ENCODE data around the gene HDAC10.
A peak's percentile ranks its signal among the peaks of the same experiment; 100 is the strongest.

HDAC10 gene

DNA sequence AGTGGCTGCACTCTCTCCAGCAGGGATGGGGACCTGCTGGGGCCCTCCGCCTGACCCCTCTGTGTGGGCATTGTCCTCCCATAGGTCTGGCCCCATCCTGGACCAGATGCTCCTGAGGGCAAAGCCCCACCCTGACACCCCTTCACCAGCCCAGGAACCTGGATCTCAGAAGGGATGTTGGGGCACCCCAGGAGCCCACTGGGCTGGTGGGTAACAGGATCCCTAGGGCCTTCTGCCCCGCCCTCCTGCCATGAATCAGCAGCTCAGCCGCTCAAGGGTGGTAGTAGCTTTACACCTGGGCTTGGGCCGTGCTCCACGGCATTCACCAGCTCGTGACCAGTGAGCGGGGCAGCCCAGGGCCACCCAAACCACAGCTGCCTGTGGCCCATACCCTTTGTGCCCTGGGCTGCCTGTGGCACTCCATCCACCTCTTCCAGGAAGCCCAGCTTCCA is 11.4 kb upstream of the HDAC10 start:
- Mint-ChIP-seq H3K27me3 (peaks cover 14% of the 10 kb centered on the region), H3K4me3 (peak overlapping the region; percentile 73), H3K27ac (ENCODE audit: low read depth) (no peak overlapping the region), H3K4me1 (peaks cover 5% of the 10 kb centered on the region), H3K9me3 (no peaks in the 10 kb centered on the region), H3K36me3 (ENCODE audit: insufficient read depth) (peaks cover 4% of the 10 kb centered on the region)
- DNase-seq (ENCODE audit: low spot score in 2 of 2) (no peak), ATAC-seq (replicated peaks; ENCODE audit: extremely low read depth, poor library complexity, severe bottlenecking) (no peak)

DNA sequence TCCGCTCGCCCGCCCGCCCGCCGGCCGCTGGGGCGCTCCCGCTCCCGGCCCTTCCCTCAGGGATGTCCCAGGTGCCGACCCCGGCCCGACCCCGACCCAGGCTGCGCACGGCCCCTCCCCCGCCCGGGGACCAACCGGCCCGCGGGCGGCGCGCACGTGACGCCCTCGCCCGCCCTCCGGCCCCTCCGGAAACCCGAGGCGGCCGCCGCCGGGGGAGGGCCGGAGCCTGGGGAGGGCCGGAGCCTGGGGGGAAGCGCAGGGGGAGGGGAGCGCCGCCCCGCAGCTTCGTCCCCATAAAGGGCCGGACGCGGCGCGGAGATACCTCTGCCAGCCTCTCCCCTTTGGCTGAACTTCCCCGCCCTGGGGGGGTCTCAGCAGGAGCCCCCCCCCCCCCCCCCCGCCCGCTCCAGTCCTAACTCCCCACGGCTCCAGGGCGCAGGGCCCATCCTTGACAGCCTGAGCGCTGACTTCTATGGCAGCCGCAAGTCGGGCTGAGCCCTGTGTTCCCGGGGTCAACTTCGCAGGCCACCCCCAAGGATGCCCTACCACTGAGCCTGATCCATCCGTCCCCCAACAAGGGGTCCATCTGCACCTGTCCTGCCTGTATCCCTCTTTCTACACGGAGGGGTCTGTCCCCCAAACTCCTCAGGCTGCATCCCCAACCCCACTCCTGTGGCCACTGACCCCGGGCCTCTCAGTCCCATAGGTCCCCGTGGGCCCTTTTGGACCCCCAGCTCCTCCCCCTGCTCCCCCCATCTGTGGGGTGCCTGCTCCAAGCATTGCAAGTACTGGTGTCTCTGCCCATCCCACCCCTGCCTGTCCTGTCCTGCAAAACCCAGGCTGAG is 10.8 kb upstream of the HDAC10 start, which contains the start of gene MAPK12:
TSS of gene MAPK12 (minus strand) at position 69 of the 845 bp plus-strand sequence. CDS start 174 bp downstream, outside the sequence.
- H3K27me3 Mint-ChIP-seq, result peaks cover 14% of the 10 kb centered on the region
- DNase-seq (ENCODE audit: low spot score in 2 of 2), result no peak
- ATAC-seq (replicated peaks; ENCODE audit: extremely low read depth, poor library complexity, severe bottlenecking), result no peak

DNA sequence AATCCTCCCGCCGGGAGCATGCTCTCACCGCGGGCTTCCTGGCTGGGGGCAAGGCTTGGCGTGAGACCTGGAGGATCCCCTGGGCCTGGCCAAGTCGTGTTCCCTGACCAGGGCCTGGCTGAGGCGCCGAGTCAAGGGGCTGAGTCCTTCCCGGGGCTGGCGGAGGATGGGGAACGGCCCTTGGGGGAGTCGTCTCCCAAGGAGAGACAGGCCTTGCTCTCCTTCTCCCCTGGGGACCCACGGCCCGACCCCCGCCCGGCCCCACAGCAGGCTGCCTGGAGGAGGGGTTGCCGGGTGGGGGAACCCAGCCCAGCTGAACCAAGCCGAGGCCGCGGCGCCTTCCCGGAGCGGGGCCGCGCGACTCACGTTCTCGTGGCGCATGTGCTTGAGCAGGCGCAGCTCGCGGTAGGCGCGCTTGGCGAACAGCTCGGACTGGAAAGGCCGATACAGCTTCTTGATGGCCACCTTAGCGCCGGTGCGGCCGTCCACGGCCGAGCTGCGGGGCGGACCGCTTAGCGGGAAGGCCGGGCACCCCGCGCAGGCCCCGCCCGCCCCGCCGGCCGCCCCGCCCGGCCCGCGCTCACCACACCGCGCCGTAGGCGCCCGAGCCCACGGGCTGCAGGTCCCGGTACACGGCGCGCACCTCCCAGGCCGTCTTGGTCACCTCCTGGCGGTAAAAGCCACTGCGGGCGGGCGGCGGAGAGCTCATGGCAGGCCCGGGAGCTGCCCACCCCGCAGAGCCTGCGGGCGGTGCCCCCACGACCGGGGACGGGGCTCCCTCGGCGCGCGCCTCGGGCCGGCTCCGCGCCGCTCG is 9.9 kb upstream of the HDAC10 start:
- H3K9me3 Mint-ChIP-seq, result no peaks in the 10 kb centered on the region
- H3K27me3 Mint-ChIP-seq, result peaks cover 14% of the 10 kb centered on the region
- peak; percentile 29 for ATAC-seq (replicated peaks; ENCODE audit: extremely low read depth, poor library complexity, severe bottlenecking)

More for the DNA sequence above, 10.8 kb upstream of the HDAC10 start, which contains the start of gene MAPK12:
- H3K9me3 Mint-ChIP-seq, result no peaks in the 10 kb centered on the region
- H3K4me1 Mint-ChIP-seq, result peaks cover 5% of the 10 kb centered on the region
- H3K27ac Mint-ChIP-seq (ENCODE audit: low read depth), result no peak within 1 kb of the TSS
- peak within 1 kb of the TSS; percentile 73 for H3K4me3 Mint-ChIP-seq
- H3K36me3 Mint-ChIP-seq (ENCODE audit: insufficient read depth), result peaks cover 4% of the 10 kb centered on the region

DNA sequence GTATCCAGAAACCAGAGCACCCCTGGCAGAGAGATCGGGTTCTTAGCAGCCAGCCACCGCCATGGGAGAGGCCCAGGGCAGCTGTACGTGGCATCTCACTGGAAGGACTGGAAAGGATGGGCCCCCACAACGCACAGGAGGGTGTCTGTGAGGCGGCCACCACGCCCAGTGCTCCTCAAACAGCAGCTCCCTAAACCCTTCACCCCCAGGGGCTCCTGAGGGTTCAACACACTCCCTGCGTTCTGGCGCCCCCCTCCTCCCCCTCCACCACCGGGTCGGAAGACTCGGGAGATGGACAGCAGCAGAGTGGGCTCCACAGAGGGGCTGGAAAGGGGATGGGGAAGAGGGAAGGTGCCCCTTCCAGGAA is 9.4 kb upstream of the HDAC10 start:
- H3K36me3 Mint-ChIP-seq (ENCODE audit: insufficient read depth), result peaks cover 4% of the 10 kb centered on the region
- ATAC-seq (replicated peaks; ENCODE audit: extremely low read depth, poor library complexity, severe bottlenecking), result no peak
- H3K9me3 Mint-ChIP-seq, result no peaks in the 10 kb centered on the region
- H3K4me3 Mint-ChIP-seq, result no peak overlapping the region
- H3K4me1 Mint-ChIP-seq, result peaks cover 5% of the 10 kb centered on the region
- DNase-seq (ENCODE audit: low spot score in 2 of 2), result no peak
- peaks cover 14% of the 10 kb centered on the region for H3K27me3 Mint-ChIP-seq
- no peak overlapping the region for H3K27ac Mint-ChIP-seq (ENCODE audit: low read depth)

More for the DNA sequence above, 9.9 kb upstream of the HDAC10 start:
- peaks cover 5% of the 10 kb centered on the region for H3K4me1 Mint-ChIP-seq
- no peak for DNase-seq (ENCODE audit: low spot score in 2 of 2)
- H3K4me3 Mint-ChIP-seq, result no peak overlapping the region
- H3K36me3 Mint-ChIP-seq (ENCODE audit: insufficient read depth), result peaks cover 4% of the 10 kb centered on the region
- no peak overlapping the region for H3K27ac Mint-ChIP-seq (ENCODE audit: low read depth)

DNA sequence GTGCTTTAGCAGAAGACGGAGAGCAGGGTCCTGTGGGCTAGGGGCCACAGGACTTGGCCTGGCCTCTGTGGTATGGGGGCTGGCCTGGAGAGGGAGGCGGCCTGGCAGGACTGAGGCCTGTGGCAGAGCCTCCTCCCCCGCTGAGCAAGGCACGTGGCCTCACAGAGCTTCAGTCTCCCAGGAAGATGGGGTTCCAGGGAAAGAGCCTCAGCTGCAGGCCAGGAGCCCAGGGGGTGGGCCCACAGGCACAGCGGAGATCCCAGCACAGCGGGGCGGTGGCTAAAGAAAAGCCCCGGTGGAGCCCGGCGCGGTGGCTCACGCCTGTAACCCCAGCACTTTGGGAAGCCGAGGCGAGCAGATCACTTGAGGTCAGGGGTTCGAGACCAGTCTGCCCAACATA is 8.2 kb upstream of the HDAC10 start:
- Mint-ChIP-seq H3K27me3 (peaks cover 14% of the 10 kb centered on the region), H3K27ac (ENCODE audit: low read depth) (no peak overlapping the region), H3K36me3 (ENCODE audit: insufficient read depth) (peaks cover 7% of the 10 kb centered on the region), H3K4me1 (peaks cover 5% of the 10 kb centered on the region), H3K4me3 (peak overlapping the region; percentile 38), H3K9me3 (no peaks in the 10 kb centered on the region)
- DNase-seq (ENCODE audit: low spot score in 2 of 2) (no peak), ATAC-seq (replicated peaks; ENCODE audit: extremely low read depth, poor library complexity, severe bottlenecking) (no peak)

DNA sequence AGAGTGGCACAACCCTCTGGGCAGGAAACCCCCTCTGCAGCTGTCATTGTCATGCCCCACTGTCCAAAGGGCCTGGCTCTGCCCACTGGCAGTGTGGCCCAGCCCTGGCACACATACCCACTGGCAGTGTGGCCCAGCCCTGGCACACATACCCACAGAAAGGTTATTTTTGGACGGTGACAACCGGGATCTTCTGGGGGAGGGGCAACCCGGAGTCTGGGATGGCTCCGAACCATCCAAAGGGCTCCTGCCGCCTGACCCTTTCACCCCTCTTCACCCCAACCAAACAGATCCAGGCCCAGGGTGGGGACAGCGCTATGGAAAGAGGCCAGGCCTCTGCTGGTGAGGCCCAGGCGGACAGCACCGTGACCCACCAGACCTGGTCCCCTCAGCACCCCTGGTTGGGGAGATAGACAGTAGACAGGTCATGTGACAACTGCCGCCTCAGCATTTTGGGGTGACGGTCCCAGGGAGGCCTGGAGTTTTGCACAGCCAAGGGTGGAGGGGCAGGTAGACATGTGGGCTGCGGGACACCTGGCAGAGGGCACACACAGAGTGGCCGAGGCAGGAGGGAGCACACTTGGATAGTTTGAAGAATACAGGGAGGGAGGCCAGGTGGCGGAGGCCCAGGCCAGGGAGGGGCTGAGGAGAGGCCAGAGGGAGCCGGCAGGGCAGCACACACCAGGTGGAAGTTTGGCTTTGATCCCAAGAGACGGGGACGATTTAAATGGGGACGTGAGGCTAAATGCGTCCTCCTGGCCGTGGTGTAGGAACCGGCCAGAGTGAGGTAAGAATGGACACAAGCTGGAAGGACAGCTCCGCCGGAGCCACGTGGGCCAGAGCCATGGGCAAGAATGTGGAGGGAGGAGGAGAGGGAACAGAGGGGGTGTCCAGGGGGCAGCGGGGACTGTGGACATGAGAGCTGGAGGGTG is 7.6 kb upstream of the HDAC10 start:
- Mint-ChIP-seq H3K27me3 (peaks cover 14% of the 10 kb centered on the region), H3K27ac (ENCODE audit: low read depth) (no peak overlapping the region), H3K4me3 (no peak overlapping the region), H3K4me1 (peaks cover 5% of the 10 kb centered on the region), H3K36me3 (ENCODE audit: insufficient read depth) (peaks cover 7% of the 10 kb centered on the region), H3K9me3 (no peaks in the 10 kb centered on the region)
- ATAC-seq (replicated peaks; ENCODE audit: extremely low read depth, poor library complexity, severe bottlenecking), result no peak
- DNase-seq (ENCODE audit: low spot score in 2 of 2), result no peak

DNA sequence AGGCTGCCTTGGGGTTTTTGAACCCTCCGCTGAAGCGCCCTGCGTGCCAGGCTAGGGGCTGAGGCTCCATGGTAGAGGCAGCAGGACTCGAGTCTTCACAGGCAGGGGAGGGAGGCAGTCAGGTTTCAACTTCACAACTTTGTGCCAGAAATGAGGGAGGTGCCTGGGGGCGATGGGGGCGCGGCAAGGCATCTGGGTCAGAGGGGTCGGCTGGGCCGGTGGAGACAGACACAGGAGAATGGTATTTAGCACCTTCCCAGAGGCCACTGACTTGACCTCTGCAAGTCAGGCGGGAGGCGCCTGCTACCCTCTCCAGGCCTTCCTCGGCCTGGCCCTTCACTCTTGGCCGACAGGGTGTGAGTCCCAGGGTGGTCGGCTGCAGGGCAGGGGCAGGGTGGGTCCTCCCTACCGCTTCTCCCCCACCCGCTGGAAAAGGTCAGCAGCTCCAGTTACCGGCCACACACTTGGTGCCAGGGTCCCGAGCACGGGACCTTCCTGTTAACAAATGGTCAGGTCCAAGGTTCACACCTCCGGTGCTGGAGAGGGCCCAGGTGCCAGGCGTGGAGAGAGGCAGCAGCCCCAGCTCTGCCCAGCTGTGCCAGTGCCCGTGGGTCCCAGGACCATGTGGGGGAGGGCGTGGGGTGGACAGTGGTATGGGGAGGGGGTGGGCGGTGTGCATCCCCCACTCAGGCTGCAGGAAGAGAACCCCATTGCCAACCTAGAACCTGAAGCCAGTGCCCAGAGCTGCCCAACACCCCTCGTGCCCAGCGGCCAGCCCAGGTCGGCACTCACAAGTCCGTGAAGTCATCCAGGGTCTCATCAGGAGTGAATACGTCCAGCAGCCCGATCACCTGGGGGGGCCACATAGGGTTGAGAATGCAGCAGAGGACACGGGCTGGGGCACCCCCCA is 6.6 kb upstream of the HDAC10 start:
- no peak for DNase-seq (ENCODE audit: low spot score in 2 of 2)
- H3K27ac Mint-ChIP-seq (ENCODE audit: low read depth), result no peak overlapping the region
- H3K36me3 Mint-ChIP-seq (ENCODE audit: insufficient read depth), result peaks cover 7% of the 10 kb centered on the region
- no peak for ATAC-seq (replicated peaks; ENCODE audit: extremely low read depth, poor library complexity, severe bottlenecking)
- no peaks in the 10 kb centered on the region for H3K9me3 Mint-ChIP-seq
- peaks cover 5% of the 10 kb centered on the region for H3K4me1 Mint-ChIP-seq
- peaks cover 9% of the 10 kb centered on the region for H3K27me3 Mint-ChIP-seq
- no peak overlapping the region for H3K4me3 Mint-ChIP-seq

DNA sequence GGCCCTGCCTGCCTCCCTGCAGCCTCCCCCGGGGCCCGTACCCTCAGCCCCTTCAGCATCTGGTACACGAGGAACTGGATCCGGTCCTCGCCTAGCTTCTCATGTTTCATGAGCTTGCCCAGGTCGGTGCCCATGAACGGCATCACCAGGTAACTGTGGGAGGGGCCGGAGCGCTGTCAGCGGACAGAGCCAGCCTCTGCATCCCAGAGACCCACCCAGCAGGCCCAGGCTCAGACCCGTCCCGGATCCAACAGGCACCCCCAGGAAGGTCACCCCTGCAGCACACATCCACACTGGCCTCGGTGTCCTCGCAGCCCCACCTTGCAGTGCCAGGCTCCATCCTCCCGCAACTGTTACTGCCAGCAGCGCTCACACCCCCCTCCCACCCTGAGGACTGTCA is 6.0 kb upstream of the HDAC10 start:
- ATAC-seq (replicated peaks; ENCODE audit: extremely low read depth, poor library complexity, severe bottlenecking), result no peak
- Mint-ChIP-seq H3K27ac (ENCODE audit: low read depth) (no peak overlapping the region), H3K27me3 (peaks cover 2% of the 10 kb centered on the region), H3K36me3 (ENCODE audit: insufficient read depth) (peaks cover 7% of the 10 kb centered on the region), H3K4me3 (no peak overlapping the region), H3K4me1 (peaks cover 2% of the 10 kb centered on the region), H3K9me3 (no peaks in the 10 kb centered on the region)
- DNase-seq (ENCODE audit: low spot score in 2 of 2), result no peak

DNA sequence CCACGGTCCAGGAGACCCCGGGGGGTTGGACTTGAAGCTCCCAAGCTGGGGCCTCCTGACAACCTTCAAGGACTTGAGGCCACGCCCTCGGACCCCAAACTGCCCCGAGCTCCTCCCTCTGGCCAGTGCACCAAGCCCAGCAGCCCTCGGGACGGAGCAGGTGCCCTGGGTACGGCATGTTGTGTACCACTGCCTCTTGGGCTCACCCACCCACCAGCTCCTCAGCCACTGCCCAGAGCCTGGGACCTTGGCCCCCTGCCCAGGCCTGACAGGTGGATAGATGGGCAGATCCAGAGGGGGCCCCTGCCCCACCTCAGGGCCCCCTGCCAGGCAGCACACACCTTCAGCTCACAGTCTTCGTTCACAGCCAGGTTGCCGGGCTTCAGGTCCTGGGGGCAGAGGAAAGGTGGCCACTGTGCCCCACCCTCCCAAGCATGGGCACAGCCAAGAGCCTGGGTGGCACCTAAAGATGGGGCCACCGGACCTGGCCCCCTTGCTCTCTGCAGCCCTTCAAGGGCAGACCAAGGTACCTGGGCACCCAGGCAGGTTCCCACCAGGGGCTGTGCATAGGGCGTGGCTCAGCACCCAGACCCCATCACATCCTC is 5.3 kb upstream of the HDAC10 start:
- DNase-seq (ENCODE audit: low spot score in 2 of 2) (no peak), ATAC-seq (replicated peaks; ENCODE audit: extremely low read depth, poor library complexity, severe bottlenecking) (no peak)
- Mint-ChIP-seq H3K4me1 (no peaks in the 10 kb centered on the region), H3K9me3 (no peaks in the 10 kb centered on the region), H3K27ac (ENCODE audit: low read depth) (no peak overlapping the region), H3K27me3 (no peaks in the 10 kb centered on the region), H3K36me3 (ENCODE audit: insufficient read depth) (peaks cover 7% of the 10 kb centered on the region), H3K4me3 (no peak overlapping the region)

DNA sequence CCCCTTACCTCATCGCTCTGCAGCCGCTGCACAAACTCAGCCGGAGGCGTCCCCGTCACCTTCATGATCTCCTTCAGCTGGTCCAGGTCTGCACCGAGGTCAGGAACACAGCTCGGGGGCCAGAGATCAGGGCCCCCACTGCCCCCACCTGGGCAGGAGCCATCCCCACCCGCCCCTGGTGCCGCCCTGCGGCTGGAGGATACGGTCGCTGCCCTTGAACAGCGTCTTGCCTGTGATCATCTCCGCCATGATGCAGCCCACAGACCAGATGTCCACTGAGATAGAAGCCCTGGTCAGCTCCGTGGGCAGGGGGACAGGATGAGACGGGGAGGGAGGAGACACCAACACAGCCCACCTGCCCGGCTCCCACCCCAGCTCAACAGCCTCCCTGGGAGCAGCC is 4.5 kb upstream of the HDAC10 start:
- Mint-ChIP-seq H3K27me3 (no peaks in the 10 kb centered on the region), H3K4me3 (no peak overlapping the region), H3K36me3 (ENCODE audit: insufficient read depth) (peaks cover 7% of the 10 kb centered on the region), H3K9me3 (no peaks in the 10 kb centered on the region), H3K4me1 (no peaks in the 10 kb centered on the region), H3K27ac (ENCODE audit: low read depth) (no peak overlapping the region)
- no peak for ATAC-seq (replicated peaks; ENCODE audit: extremely low read depth, poor library complexity, severe bottlenecking)
- no peak for DNase-seq (ENCODE audit: low spot score in 2 of 2)

DNA sequence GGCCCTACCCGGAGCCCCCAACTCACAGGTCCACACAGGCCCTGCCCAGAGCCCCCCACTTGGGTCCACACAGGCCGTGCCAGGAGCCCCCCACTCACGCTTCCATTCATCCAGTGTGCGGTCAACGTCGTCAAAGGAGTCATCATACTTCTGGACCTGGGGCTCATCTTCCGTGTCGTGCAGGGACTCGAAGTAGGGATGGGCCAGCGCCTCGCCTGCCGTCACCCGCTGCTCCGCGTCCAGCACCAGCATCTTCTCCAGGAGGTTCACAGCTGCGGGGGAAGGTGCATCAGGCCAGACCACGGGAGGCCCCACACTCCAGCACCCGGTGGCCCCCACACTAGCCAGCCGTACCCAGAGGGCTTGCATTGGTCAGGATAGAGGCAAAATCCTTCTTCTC is 4.0 kb upstream of the HDAC10 start:
- peaks cover 10% of the 10 kb centered on the region for H3K36me3 Mint-ChIP-seq (ENCODE audit: insufficient read depth)
- H3K4me1 Mint-ChIP-seq, result peaks cover 3% of the 10 kb centered on the region
- ATAC-seq (replicated peaks; ENCODE audit: extremely low read depth, poor library complexity, severe bottlenecking) (no peak), DNase-seq (ENCODE audit: low spot score in 2 of 2) (no peak)
- no peak overlapping the region for H3K27ac Mint-ChIP-seq (ENCODE audit: low read depth)
- no peaks in the 10 kb centered on the region for H3K27me3 Mint-ChIP-seq
- H3K4me3 Mint-ChIP-seq, result no peak overlapping the region
- H3K9me3 Mint-ChIP-seq, result no peaks in the 10 kb centered on the region

All from central memory CD8-positive, alpha-beta T cell (primary cell).